ENCODE results near the gene NKAIN2.
"Not testable (repeated sequence)": the region's sequence is repeated elsewhere in the genome, so short reads cannot be mapped to it uniquely, and the experiment has no call there.

The NKAIN2 gene

DNA sequence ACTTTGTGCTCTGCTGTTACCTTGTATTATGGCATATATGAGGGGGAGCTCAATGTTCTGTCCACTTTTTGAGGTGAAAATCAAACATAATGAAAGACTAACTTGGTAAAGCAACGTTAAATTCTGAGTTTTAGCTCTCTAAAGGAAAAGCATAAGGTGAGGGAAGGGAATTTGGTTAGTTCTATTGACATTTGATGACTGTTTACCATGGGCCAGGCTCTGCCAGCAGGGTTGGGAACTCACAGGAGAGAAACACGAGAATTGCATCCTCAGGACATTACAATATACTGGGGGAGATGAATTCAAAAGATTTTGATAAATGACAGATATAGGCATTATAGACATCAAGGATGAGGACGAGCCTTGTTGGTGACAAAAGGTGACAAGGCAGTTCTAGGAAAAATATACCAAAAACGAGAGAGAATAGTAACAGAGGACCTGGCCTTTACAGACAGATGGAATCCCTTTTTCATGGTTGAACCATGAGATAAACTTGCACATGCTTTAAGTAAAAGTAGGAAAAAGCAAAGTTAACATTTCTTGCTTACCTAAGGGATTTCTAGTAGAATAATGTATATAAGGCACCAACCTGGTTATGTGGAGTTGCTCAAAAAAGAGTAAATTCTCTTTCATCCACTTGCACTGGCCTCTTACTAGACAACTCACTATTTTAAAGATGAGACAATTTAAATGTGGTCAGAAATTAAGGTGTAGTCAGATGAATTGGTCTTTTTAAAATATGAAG, 191.4 kb downstream of the NKAIN2 start:
- ATAC-seq: no peak
- no peaks in the 10 kb centered on the region for H3K36me3 Mint-ChIP-seq (ENCODE audit: low read depth)
- DNase-seq: no peak
- no peaks in the 10 kb centered on the region for H3K9me3 Mint-ChIP-seq
- H3K4me1 Mint-ChIP-seq: no peaks in the 10 kb centered on the region
- no peaks in the 10 kb centered on the region for H3K27me3 Mint-ChIP-seq
- H3K27ac Mint-ChIP-seq: no peak overlapping the region
- H3K4me3 Mint-ChIP-seq: no peak overlapping the region

- H3K9me3 Mint-ChIP-seq: no peaks in the 10 kb centered on the region
- DNase-seq: no peak
- ATAC-seq: no peak
- H3K27me3 Mint-ChIP-seq: no peaks in the 10 kb centered on the region
- no peaks in the 10 kb centered on the region for H3K4me1 Mint-ChIP-seq
- H3K4me3 Mint-ChIP-seq: no peak overlapping the region
- no peaks in the 10 kb centered on the region for H3K36me3 Mint-ChIP-seq (ENCODE audit: low read depth)
- no peak overlapping the region for H3K27ac Mint-ChIP-seq
These were observed 193.6 kb downstream of the NKAIN2 start for GRCh38 chr6:123997223-123997622.

- ATAC-seq: no peak
- Mint-ChIP-seq H3K9me3 (peaks cover 4% of the 10 kb centered on the region), H3K4me3 (no peak overlapping the region), H3K4me1 (no peaks in the 10 kb centered on the region), H3K36me3 (ENCODE audit: low read depth) (no peaks in the 10 kb centered on the region), H3K27me3 (no peaks in the 10 kb centered on the region), H3K27ac (no peak overlapping the region)
- DNase-seq: no peak
These were observed 198.9 kb downstream of the NKAIN2 start for GRCh38 chr6:124002377-124003081.

DNA sequence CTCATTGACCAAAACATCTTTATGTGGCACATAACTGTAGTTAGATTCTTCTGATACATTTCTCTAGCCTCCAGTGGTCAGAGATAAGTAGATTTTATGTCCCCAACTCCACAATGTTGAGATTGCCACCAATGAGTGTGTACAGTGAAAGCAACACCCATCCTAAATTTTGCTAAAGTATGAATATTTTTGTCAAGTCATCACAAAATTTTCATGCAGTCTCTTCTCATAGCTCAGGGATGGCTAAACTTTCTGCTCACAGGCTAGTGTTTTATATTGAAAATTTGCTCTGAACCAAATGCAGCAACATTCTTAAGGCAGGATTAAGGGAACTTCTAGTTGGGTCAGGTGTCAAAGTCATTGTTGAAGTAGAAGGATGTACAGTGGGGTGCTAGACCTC, 203.6 kb downstream of the NKAIN2 start:
- no peaks in the 10 kb centered on the region for H3K27me3 Mint-ChIP-seq
- DNase-seq (no peak), ATAC-seq (no peak)
- H3K27ac Mint-ChIP-seq: no peak overlapping the region
- no peak overlapping the region for H3K4me3 Mint-ChIP-seq
- no peaks in the 10 kb centered on the region for H3K36me3 Mint-ChIP-seq (ENCODE audit: low read depth)
- peaks cover 8% of the 10 kb centered on the region for H3K9me3 Mint-ChIP-seq
- H3K4me1 Mint-ChIP-seq: no peaks in the 10 kb centered on the region

- no peak for DNase-seq
- no peak for ATAC-seq
- no peaks in the 10 kb centered on the region for H3K4me1 Mint-ChIP-seq
- H3K27me3 Mint-ChIP-seq: no peaks in the 10 kb centered on the region
- H3K9me3 Mint-ChIP-seq: peaks cover 8% of the 10 kb centered on the region
- H3K4me3 Mint-ChIP-seq: no peak overlapping the region
- H3K36me3 Mint-ChIP-seq (ENCODE audit: low read depth): no peaks in the 10 kb centered on the region
- no peak overlapping the region for H3K27ac Mint-ChIP-seq
These were observed 204.6 kb downstream of the NKAIN2 start for GRCh38 chr6:124008000-124008987.

DNA sequence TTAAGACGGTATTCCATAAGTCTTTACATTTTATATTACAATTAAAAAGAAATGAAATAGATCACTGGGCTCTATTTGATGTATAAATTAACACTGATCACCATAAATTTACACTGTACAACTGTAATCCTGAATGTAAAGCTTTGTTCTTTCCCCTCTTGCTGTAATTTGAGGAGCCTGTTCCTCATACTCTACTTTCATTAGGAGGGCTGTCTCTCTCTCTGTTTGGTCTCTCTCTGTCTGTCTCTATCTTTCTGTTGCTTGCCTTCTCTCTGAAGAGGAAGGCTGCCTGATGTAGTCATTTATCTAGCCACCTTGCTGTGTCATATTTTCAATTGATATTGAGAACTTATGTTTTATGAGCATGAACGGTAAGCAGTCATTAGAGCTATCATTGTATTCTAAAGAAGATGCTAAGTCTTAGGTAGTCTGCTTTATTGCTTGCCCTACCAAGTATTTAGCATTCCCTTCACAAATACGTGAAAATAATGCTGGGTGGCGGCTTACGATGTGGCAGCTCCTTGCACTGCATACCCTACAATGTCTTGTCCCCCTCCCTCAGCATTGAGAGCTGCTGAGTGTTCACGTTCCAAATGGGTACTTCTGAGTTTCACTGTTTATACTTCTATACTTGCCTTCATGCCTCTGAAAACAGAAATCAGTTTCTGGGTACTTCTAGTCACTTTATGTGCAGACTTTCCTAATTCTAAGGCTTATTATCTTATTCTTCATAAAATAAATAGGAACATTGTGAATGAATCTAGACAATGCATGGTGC, 205.5 kb downstream of the NKAIN2 start:
- H3K27ac Mint-ChIP-seq: no peak overlapping the region
- H3K4me3 Mint-ChIP-seq: no peak overlapping the region
- no peak for ATAC-seq
- H3K36me3 Mint-ChIP-seq (ENCODE audit: low read depth): no peaks in the 10 kb centered on the region
- no peaks in the 10 kb centered on the region for H3K27me3 Mint-ChIP-seq
- H3K4me1 Mint-ChIP-seq: no peaks in the 10 kb centered on the region
- H3K9me3 Mint-ChIP-seq: peaks cover 4% of the 10 kb centered on the region
- DNase-seq: no peak

DNA sequence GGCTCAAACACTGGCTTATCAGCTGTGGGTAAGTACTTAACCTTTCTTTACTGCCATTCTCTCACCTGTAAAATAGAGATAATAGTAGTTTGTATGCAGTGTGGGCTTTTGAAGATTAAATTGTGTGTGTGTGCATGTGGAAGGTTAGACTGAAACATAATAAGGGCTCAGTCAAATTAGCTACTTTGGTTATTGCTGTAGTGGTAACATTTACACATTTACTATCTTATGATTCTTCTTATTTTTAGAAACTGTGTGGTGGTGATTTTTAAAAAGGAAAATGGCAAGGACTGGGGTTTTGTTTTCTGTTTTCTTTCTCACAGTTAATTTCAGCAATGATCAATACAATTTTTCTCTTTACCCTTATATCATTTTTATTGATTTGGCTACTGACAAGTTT, 206.9 kb downstream of the NKAIN2 start:
- ATAC-seq: no peak
- Mint-ChIP-seq H3K9me3 (peaks cover 4% of the 10 kb centered on the region), H3K36me3 (ENCODE audit: low read depth) (no peaks in the 10 kb centered on the region), H3K4me3 (no peak overlapping the region), H3K4me1 (no peaks in the 10 kb centered on the region), H3K27ac (no peak overlapping the region), H3K27me3 (no peaks in the 10 kb centered on the region)
- DNase-seq: no peak

DNA sequence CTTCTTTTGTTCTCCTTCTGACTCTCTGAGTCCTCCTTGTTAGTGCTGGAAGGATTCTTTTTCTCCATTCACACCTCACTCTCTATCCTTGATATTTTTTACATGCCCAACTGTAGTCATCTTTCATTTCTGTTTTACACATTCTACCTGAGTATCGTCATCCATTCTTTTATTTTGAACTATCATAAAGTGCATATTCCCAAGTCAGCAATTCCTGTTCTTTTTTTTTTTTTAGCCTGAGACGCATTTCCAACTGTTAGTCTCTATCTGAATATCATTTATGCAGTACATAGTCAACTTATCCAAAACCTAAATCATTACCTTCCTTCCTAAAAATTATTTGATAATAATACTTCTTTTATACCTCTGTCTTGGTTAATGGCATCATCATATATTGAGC, 207.5 kb downstream of the NKAIN2 start:
- Mint-ChIP-seq H3K9me3 (peaks cover 4% of the 10 kb centered on the region), H3K36me3 (ENCODE audit: low read depth) (no peaks in the 10 kb centered on the region), H3K27ac (no peak overlapping the region), H3K27me3 (no peaks in the 10 kb centered on the region), H3K4me1 (no peaks in the 10 kb centered on the region), H3K4me3 (no peak overlapping the region)
- no peak for ATAC-seq
- no peak for DNase-seq

DNA sequence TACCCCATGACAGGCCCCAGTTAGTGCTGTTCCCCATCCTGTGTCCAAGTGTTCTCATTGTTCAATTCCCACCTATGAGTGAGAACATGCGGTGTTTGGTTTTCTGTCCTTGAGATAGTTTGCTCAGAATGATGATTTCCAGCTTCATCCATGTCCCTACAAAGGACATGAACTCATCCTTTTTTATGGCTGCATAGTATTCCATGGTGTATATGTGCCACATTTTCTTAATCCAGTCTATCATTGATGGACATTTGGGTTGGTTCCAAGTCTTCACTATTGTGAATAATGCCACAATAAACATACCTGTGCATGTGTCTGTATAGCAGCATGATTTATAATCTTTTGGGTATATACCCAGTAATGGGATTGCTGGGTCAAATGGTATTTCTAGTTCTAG, 218.4 kb downstream of the NKAIN2 start:
- DNase-seq; H3K27me3 Mint-ChIP-seq; H3K4me3 Mint-ChIP-seq; H3K36me3 Mint-ChIP-seq (ENCODE audit: low read depth); H3K4me1 Mint-ChIP-seq; H3K9me3 Mint-ChIP-seq; ATAC-seq; H3K27ac Mint-ChIP-seq: not testable (repeated sequence)

DNA sequence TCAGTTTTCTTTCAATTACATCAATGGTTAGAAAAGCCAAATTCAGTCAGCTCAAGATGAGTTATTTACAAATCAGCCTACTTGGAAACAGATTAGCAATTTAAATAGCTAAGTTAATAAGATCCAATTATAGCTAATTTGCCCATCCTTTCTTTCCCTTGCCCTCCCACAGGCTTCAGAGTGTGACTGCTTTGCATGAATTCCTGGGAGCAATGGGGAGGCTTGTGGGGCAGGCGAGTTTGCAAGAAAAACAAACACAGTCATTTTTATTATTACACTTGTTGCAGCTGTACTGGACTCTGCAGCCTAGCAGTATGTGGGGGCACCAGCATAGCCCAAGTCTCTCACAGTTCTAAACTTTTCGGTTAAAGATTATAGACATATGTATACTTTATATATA, 219.0 kb downstream of the NKAIN2 start:
- DNase-seq (no peak), ATAC-seq (no peak)
- H3K4me3 Mint-ChIP-seq: no peak overlapping the region
- no peaks in the 10 kb centered on the region for H3K4me1 Mint-ChIP-seq
- no peaks in the 10 kb centered on the region for H3K9me3 Mint-ChIP-seq
- H3K27ac Mint-ChIP-seq: no peak overlapping the region
- no peaks in the 10 kb centered on the region for H3K27me3 Mint-ChIP-seq
- H3K36me3 Mint-ChIP-seq (ENCODE audit: low read depth): no peaks in the 10 kb centered on the region

DNA sequence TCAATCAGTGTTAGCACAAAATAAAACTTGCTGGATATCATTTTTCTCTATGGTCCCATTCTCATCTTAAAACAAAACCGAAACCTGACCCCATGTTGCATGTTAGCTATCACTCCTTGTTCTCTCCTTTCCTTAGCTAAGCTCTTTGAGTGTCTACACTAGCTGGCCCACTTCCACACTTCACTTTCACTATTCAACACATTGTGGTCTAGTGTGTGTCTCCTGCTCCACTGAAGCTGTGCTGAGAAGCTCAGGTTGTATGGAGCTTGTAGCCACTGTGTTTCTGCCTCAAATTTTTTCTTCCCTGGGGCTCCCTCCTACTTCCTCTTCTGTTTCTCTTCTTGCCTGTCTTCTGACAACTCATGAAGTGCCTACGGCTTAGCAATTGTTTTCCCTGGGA, 223.0 kb downstream of the NKAIN2 start:
- Mint-ChIP-seq H3K4me1 (no peaks in the 10 kb centered on the region), H3K9me3 (no peaks in the 10 kb centered on the region), H3K4me3 (no peak overlapping the region), H3K27ac (no peak overlapping the region), H3K27me3 (no peaks in the 10 kb centered on the region), H3K36me3 (ENCODE audit: low read depth) (no peaks in the 10 kb centered on the region)
- DNase-seq (no peak), ATAC-seq (no peak)

- H3K36me3 Mint-ChIP-seq (ENCODE audit: low read depth): no peaks in the 10 kb centered on the region
- H3K4me3 Mint-ChIP-seq: no peak overlapping the region
- H3K27me3 Mint-ChIP-seq: no peaks in the 10 kb centered on the region
- H3K27ac Mint-ChIP-seq: no peak overlapping the region
- H3K9me3 Mint-ChIP-seq: no peaks in the 10 kb centered on the region
- H3K4me1 Mint-ChIP-seq: no peaks in the 10 kb centered on the region
- ATAC-seq: no peak
- DNase-seq: no peak
These were observed 223.7 kb downstream of the NKAIN2 start for GRCh38 chr6:124027392-124027791.

DNA sequence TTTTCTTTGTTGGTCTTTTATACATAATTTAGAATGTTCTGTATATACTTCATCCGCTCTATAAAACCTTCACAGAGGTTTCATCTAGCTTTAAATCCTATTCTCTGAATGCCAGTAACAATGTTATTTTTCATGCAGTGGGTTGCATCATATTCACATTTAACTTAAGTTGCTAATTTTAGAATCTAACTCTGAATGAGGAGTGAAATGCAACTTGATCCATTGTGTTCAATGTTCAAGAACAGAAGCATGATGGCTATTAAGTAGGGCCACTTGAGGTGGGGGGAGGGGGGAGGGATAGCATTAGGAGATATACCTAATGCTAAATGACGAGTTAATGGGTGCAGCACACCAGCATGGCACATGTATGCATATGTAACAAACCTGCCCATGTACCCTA, 224.5 kb downstream of the NKAIN2 start:
- no peak for DNase-seq
- H3K9me3 Mint-ChIP-seq: no peaks in the 10 kb centered on the region
- no peaks in the 10 kb centered on the region for H3K4me1 Mint-ChIP-seq
- no peak overlapping the region for H3K4me3 Mint-ChIP-seq
- no peak for ATAC-seq
- H3K36me3 Mint-ChIP-seq (ENCODE audit: low read depth): no peaks in the 10 kb centered on the region
- no peak overlapping the region for H3K27ac Mint-ChIP-seq
- H3K27me3 Mint-ChIP-seq: no peaks in the 10 kb centered on the region

GRCh38 chr6:124029567-124029966, 225.9 kb downstream of the NKAIN2 start:
- no peak overlapping the region for H3K27ac Mint-ChIP-seq
- DNase-seq (no peak), ATAC-seq (no peak)
- no peaks in the 10 kb centered on the region for H3K27me3 Mint-ChIP-seq
- H3K9me3 Mint-ChIP-seq: no peaks in the 10 kb centered on the region
- no peaks in the 10 kb centered on the region for H3K36me3 Mint-ChIP-seq (ENCODE audit: low read depth)
- H3K4me3 Mint-ChIP-seq: no peak overlapping the region
- H3K4me1 Mint-ChIP-seq: no peaks in the 10 kb centered on the region
